CD4-positive, alpha-beta T cell (primary cell): Measurements from ENCODE around the gene ACVR1. TPM values are rescaled to one million over a fixed set of nuclear protein-coding genes. Genes with fewer than 3 reads are reported as not detected.

Experiments
- ATAC-seq: fragments of 200-7000 bp; cut with Tn5 transposase; one replicate; pipeline ENCODE4 v1.10.0; 2022; ENCODE audit warnings: mild to moderate bottlenecking; ENCODE audit not compliant: poor library complexity
- CTCF ChIA-PET: fragments of 350-600 bp; sonication (Branson Sonifier 250); formaldehyde crosslinking; loops from one replicate; lab custom pipeline; 2021; ENCODE audit warnings: antibody characterized with exemption, inconsistent platforms; lab: Charles Lee
- POLR2A ChIA-PET: fragments of 350-600 bp; sonication (Branson Sonifier 250); formaldehyde crosslinking; loops from one replicate; lab custom pipeline; 2021; ENCODE audit warnings: antibody characterized with exemption, inconsistent platforms; lab: Charles Lee
- DNase-seq, 14 experiments: peaks; one replicate each; pipeline ENCODE4 v3.0.0-alpha.2; 2013 to 2020; ENCODE audit warnings: mixed read lengths in 2 of 14
- H3K27ac ChIP-seq, 2 donors: one replicate each; pipeline versions ENCODE4 v1.5.1 to v1.7.0; 2013; ENCODE audit warnings: low read length in 2 of 2, low read depth in 1 of 2, mild to moderate bottlenecking in 1 of 2
- H3K27me3 ChIP-seq, 2 experiments: 1 replicate in 1 of 2; 2 replicates in 1 of 2; pipeline versions ENCODE4 v1.6.1 to v1.7.0; 2013; ENCODE audit warnings: low read length in 2 of 2, control low read depth in 1 of 2, mild to moderate bottlenecking in 1 of 2, moderate library complexity in 1 of 2; ENCODE audit not compliant: insufficient read depth in 2 of 2, control insufficient read depth in 1 of 2
- H3K36me3 ChIP-seq: one replicate; pipeline ENCODE4 v1.6.1; 2013; ENCODE audit warnings: low read length, control low read depth; ENCODE audit not compliant: insufficient read depth
- H3K4me1 ChIP-seq: one replicate; pipeline ENCODE4 v1.6.1; 2013; ENCODE audit warnings: low read length, control low read depth; ENCODE audit not compliant: insufficient read depth
- H3K4me3 ChIP-seq: one replicate; pipeline ENCODE4 v1.5.1; 2013; ENCODE audit warnings: mild to moderate bottlenecking, low read length, moderate library complexity
- H3K9me3 ChIP-seq, 2 experiments: 1 replicate in 1 of 2; 2 replicates in 1 of 2; pipeline versions ENCODE4 v1.6.1 to v1.7.0; 2013; ENCODE audit warnings: low read length in 2 of 2, mild to moderate bottlenecking in 2 of 2, control low read depth in 1 of 2, moderate library complexity in 1 of 2; ENCODE audit not compliant: control insufficient read depth in 1 of 2, insufficient read depth in 1 of 2
- H3K27ac Mint-ChIP-seq: one replicate; pipeline ENCODE4 v1.8.0; 2020; ENCODE audit warnings: mixed read lengths
- H3K27me3 Mint-ChIP-seq: one replicate; pipeline ENCODE4 v1.8.0; 2021; ENCODE audit warnings: mixed read lengths
- H3K36me3 Mint-ChIP-seq: one replicate; pipeline ENCODE4 v1.8.0; 2021; ENCODE audit warnings: low read depth, mixed read lengths
- H3K4me1 Mint-ChIP-seq: one replicate; pipeline ENCODE4 v1.8.0; 2021; ENCODE audit warnings: low read depth, mixed read lengths
- H3K4me3 Mint-ChIP-seq: one replicate; pipeline ENCODE4 v1.8.0; 2020; ENCODE audit warnings: mild to moderate bottlenecking, mixed read lengths
- H3K9me3 Mint-ChIP-seq: one replicate; pipeline ENCODE4 v1.8.0; 2020; ENCODE audit warnings: mixed read lengths
- intact Hi-C, 2 experiments: fragments of 100-400 bp; cut with DNase I in 1 of 2; cut with micrococcal nuclease in 1 of 2; formaldehyde crosslinking; loops; one replicate each; pipeline versions ENCODE4 v1.15.1 to v1.9.0; 2023 to 2025; cut with DNase I, micrococcal nuclease
- total RNA-seq, 174 experiments: library from RNA in 2 of 174; stranded (reverse) in 2 of 174; gene quantifications; one replicate each; pipeline ENCODE4 v1.2.3 and lab custom pipeline; 2021 to 2026
- TF ChIP-seq, protein P1 (sequence below): fragments of 200-600 bp; IDR thresholded peaks from one replicate; pipeline ENCODE4 v1.8.0; 2022; ENCODE audit warnings: antibody characterized with exemption, mild to moderate bottlenecking

Gene ACVR1
- total RNA-seq, 2 experiments from 2014 or later = 14.3 to 16.7 TPM

DNA sequence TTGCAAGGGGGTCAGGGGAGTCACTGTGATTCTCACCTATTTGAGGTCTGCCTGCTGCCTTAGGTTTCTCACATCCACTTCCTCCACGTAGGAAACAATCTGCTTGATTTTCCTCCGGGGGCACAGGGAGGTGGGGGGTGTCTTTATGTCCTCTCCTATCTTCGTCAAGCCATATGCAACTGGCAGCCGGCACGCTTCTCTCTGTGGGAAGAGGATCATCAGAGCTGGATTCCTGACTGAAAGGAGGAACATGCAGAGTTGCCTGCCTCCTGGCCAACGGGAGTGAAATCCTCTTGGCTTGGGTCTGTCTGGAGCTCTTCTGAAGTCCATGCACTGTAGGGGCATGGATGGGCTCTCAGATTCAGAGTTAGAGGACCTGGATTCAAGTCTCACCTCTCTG, 43.1 kb upstream of the ACVR1 start:
- Mint-ChIP-seq H3K27ac (no peak overlapping the region), H3K4me3 (no peak overlapping the region), H3K36me3 (no peaks in the 10 kb centered on the region), H3K27me3 (no peaks in the 10 kb centered on the region), H3K9me3 (no peaks in the 10 kb centered on the region), H3K4me1 (no peaks in the 10 kb centered on the region)
- no peak overlapping the region for H3K4me3 ChIP-seq
- no peaks in the 10 kb centered on the region for H3K36me3 ChIP-seq
- H3K27me3 ChIP-seq = no peaks in the 10 kb centered on the region
- H3K9me3 ChIP-seq = no peaks in the 10 kb centered on the region
- CTCF ChIA-PET = no interaction called here
- TF ChIP-seq, protein P1, sequence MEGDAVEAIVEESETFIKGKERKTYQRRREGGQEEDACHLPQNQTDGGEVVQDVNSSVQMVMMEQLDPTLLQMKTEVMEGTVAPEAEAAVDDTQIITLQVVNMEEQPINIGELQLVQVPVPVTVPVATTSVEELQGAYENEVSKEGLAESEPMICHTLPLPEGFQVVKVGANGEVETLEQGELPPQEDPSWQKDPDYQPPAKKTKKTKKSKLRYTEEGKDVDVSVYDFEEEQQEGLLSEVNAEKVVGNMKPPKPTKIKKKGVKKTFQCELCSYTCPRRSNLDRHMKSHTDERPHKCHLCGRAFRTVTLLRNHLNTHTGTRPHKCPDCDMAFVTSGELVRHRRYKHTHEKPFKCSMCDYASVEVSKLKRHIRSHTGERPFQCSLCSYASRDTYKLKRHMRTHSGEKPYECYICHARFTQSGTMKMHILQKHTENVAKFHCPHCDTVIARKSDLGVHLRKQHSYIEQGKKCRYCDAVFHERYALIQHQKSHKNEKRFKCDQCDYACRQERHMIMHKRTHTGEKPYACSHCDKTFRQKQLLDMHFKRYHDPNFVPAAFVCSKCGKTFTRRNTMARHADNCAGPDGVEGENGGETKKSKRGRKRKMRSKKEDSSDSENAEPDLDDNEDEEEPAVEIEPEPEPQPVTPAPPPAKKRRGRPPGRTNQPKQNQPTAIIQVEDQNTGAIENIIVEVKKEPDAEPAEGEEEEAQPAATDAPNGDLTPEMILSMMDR = no peak
- intact Hi-C loops = loop anchor here in 1 of 2 experiments (5.0 kb wide), 1 partner anchor 67 kb away; no protein-coding TSS in a partner anchor
- no peak overlapping the region for H3K27ac ChIP-seq
- DNase-seq (no peak), ATAC-seq (no peak)
- POLR2A ChIA-PET = no interaction called here
- H3K4me1 ChIP-seq = no peaks in the 10 kb centered on the region

DNA sequence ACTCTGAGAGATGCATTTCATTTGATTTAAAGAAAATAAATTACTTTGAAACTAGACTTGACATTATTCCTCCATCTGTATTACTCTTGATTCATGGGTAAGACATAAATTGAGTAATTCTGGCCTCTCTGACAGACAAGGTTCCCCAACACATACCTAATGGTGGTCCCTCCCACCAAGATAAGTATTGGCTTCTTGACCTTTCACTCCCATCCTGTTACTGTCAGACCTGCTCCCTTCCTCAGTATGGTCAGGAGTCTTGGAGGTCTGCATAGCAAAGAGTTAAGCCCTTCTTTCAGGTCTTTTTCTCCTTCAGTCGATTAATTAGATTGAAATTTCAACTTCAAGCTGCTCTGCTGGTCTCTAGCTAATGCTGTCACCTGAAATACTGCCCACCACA, 42.2 kb upstream of the ACVR1 start:
- DNase-seq = no peak
- Histone ChIP-seq H3K4me1 (no peaks in the 10 kb centered on the region), H3K9me3 (no peaks in the 10 kb centered on the region), H3K36me3 (no peaks in the 10 kb centered on the region), H3K4me3 (no peak overlapping the region), H3K27me3 (no peaks in the 10 kb centered on the region), H3K27ac (no peak overlapping the region)
- ChIA-PET CTCF (no interaction called here), POLR2A (no interaction called here)
- H3K9me3 Mint-ChIP-seq = no peaks in the 10 kb centered on the region
- H3K27ac Mint-ChIP-seq = no peak overlapping the region
- no peak overlapping the region for H3K4me3 Mint-ChIP-seq
- no peak for ATAC-seq
- TF ChIP-seq, protein P1 = no peak
- intact Hi-C loops = loop anchor here in 1 of 2 experiments (5.0 kb wide), 1 partner anchor 66 kb away; no protein-coding TSS in a partner anchor
- no peaks in the 10 kb centered on the region for H3K4me1 Mint-ChIP-seq
- H3K27me3 Mint-ChIP-seq = no peaks in the 10 kb centered on the region
- no peaks in the 10 kb centered on the region for H3K36me3 Mint-ChIP-seq

DNA sequence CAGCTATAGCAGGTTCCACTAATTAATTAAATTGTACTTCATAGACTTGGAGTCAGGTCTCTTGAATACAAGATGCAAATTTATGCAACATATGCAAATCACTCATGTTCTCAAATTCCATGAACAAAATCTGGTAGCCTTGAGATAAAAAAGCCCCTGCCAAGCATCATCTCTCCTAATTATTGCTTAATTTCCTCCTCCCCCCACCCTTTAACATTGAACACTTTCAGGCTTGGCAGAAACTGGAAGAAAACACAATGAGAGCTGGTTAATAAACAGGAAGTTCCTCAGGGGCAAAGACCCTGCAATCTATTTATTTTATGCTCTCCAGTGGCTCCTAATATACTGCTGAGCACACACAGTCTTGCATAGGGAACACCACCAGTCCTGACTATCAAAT, 35.6 kb upstream of the ACVR1 start:
- no peaks in the 10 kb centered on the region for H3K36me3 Mint-ChIP-seq
- Histone ChIP-seq H3K9me3 (no peaks in the 10 kb centered on the region), H3K27ac (no peak overlapping the region), H3K27me3 (no peaks in the 10 kb centered on the region), H3K4me3 (no peak overlapping the region), H3K4me1 (no peaks in the 10 kb centered on the region), H3K36me3 (no peaks in the 10 kb centered on the region)
- H3K9me3 Mint-ChIP-seq = no peaks in the 10 kb centered on the region
- DNase-seq = no peak
- H3K27me3 Mint-ChIP-seq = no peaks in the 10 kb centered on the region
- POLR2A ChIA-PET = no interaction called here
- CTCF ChIA-PET = no interaction called here
- no peak overlapping the region for H3K4me3 Mint-ChIP-seq
- H3K4me1 Mint-ChIP-seq = no peaks in the 10 kb centered on the region
- intact Hi-C loops = no loop called here
- H3K27ac Mint-ChIP-seq = no peak overlapping the region
- TF ChIP-seq, protein P1 = no peak
- ATAC-seq = no peak
